ENCODE measurements around the gene PDCD6IP.
A peak's percentile ranks its signal among the peaks of the same experiment; 100 is the strongest.
"Not testable (repeated sequence)": the region's sequence is repeated elsewhere in the genome, so short reads cannot be mapped to it uniquely, and the experiment has no call there.

The PDCD6IP gene

DNA sequence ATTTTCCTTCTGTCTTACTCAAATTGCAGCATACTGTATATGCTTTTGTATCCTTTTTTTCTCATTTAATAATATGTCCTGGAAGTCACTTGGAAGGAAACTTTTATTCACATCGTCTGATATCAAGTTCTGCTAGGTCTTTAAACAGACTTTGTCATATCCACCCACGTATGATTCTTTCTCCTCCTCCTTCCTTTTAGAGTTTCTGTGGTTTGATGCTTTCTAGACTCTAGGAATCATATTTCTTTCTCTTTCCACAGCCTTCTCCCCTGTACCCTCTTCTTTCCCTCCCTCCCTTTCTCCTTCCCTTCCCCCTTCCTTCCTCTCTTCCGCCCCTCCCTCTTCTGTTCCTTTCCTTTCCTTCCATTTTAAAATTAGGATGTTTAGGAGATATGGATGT lies 52.2 kb downstream of the PDCD6IP start:
- DNase-seq (ENCODE audit: low read depth), result not testable (repeated sequence)

DNA sequence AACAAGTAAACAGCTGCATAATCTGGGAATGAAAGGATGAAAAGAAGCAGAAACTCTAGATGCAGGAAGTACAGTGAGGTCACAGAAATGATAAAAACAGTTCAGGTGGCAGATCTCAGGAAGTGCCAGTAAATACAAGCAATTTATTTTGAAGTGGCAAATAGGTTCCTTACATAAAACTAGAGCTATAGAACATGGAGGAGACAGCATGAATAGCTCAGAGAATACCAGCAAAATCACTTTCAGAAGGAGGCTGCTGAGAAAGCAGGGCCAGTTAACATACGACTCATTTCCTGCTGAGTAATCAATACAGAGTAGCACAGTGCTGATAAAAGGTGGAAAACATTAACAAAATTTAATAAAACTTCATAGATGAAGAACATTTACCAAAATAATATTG lies 57.0 kb downstream of the PDCD6IP start:
- peak; percentile 17 for DNase-seq (ENCODE audit: low read depth)

DNA sequence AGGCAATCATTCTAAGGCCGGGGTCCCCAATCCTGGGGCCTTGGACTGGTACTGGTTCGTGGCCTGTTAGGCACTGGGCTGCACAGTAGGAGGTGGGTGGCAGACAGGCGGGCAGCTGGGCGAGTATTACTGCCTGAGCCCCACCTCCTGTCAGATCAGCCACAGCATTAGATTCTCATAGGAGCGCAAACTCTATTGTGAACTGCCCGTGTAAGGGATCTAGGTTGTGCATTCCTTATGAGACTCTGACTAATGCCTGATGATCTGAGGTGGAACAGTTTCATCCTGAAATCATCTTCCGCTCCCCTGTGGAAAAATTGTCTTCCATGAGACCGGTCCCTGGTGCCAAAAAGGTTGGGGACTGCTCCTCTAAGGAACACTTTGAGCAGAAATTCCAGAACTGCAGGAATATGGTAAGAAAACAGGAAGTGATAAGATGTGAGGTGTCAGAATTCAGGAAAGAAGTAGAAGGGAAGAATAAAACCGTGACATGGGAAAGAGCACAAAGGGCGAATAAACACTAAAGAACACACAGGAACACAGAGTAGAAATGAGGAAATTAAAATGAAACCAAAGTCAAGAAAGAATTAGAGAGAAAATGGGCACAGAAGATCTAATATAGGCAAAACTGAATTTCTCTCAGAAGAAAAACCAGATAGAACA lies 57.6 kb downstream of the PDCD6IP start:
- DNase-seq (ENCODE audit: low read depth), result peak; percentile 11

DNA sequence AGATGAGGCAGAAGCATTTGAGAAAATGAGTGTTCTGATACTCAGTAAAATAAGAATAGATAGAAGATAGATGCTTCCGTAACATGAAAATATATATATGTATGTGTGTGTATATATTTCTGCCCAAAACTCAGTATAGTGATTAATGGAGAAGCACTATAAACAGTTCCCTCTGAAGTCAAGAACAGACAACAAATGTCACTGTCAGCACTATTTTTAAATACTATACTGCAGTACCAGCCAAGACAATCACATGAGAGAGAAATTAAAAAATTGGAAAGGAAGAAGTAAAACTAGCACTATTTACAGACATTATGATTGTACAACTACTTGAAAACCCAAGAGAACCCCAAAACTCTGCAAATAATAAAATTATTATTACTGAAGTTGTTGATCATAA lies 59.3 kb downstream of the PDCD6IP start:
- not testable (repeated sequence) for DNase-seq (ENCODE audit: low read depth)

DNA sequence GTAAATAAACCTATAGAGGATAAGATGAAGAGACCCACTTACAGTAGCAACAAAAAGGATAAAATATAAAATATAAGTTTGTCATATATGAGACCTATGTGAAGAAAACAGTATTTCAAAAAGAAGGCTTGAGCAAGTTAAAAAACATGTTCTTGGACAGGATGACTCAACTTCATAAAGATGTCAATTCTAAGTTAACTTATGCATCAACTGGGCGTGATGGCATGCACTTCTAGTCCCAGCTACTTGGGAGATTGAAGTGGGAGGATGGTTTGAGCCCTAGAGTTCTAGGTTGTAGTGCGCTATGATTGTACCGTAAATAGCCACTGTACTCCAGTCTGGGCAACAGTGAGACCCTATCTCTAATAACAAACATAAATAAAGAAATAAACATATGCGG lies 59.7 kb downstream of the PDCD6IP start:
- peak; percentile 46 for DNase-seq (ENCODE audit: low read depth)

DNA sequence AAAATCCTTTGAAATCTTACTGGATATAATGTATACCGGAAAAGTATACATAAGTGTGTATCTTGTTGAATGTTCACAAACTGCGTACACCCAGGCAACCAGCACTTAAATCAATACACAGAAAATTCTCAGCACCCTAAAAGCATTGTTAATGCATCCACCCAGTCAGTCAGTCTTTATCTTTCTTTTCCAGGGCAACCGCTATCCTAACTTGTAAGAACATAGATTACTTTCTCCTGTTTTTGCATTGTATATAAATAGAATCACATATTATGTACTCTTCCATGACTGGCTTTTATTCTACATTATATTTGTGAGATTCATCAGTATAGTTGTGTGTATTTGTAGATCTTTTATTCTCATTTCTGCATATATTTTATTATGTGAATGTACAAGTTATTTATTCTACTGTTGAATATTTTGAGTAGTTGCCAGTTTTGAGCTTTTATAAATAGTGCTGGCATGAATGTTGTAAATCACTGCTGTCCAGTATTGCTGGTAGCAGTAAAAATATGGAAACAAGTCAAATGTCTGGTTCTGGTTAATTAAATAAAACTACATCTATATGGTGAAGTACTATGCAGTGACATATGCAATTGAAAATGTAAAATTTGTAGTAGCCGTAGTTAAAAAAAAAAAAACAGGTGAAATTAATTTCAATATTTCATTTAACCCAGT lies 62.1 kb downstream of the PDCD6IP start:
- no peak for DNase-seq (ENCODE audit: low read depth)

DNA sequence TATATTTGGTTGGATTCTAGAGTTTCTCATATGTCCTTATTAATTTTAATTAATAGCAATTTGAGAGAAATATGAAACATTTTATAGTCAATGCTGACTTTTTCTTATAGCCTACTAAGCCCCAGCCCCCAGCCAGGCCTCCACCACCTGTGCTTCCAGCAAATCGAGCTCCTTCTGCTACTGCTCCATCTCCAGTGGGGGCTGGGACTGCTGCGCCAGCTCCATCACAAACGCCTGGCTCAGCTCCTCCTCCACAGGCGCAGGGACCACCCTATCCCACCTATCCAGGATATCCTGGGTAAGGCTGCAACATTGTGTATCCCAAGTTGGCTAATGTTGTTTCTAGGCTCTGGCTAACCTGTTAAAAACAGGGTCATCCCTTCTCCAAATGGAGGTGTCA lies 66.7 kb downstream of the PDCD6IP start:
- DNase-seq (ENCODE audit: low read depth), result no peak

DNA sequence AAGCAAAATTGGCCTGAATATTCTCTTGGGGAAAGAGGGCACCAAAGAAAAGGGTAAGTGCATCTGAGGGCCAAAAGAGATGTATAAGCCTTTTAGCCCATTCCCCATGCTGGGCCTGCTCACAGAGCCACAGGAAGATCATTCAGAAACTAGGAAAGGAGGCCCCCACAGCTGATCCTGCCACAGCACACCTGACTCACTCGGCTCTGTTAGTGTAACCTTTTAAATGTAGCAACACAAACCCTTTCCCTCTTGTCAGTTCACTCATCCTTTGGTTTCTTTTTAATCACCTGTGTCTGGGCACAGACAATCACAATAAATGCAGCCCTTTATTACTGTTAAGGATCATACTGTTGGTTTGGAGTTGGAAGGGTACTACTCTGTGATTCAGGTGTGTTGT lies 69.9 kb downstream of the PDCD6IP start:
- no peak for DNase-seq (ENCODE audit: low read depth)

DNA sequence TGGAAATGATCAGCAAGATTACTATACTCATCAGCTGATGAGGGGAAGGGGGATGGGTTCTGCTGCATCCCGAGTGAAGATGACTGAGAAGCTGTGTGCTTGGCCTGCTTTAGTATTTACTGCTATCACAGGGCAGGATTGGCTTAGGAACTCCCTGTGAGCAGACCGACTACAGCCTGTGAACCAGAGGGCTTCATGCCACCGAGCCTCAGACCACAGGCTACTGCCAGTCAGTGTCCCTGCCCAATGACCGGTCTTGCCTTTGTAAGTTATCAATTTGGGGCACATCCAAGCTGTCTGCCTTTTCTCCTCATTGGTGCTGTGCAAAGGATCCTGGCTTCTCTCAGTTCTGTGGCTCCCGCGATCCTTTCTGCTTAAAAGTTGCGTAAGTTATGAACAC lies 71.5 kb downstream of the PDCD6IP start:
- DNase-seq (ENCODE audit: low read depth), result no peak

DNA sequence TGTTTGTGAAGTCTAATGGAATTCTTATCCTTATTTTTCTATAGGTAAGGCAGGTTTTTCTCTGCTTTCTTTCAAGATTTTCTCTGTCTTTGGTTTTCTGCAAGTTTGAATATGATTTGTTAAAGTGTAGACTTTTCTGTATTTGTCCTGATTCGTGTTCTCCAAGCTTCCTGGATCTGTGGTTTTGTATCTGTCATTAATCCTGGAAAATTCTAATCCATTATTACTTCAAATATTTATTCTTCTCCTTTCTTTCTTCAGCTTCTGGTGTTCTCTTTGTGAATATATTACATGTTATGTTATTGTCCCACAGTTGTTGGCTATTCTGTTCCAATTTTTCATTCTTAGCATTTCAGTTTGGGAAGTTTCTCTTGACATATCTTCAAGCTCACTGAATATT lies 76.4 kb downstream of the PDCD6IP start:
- DNase-seq (ENCODE audit: low read depth), result no peak

DNA sequence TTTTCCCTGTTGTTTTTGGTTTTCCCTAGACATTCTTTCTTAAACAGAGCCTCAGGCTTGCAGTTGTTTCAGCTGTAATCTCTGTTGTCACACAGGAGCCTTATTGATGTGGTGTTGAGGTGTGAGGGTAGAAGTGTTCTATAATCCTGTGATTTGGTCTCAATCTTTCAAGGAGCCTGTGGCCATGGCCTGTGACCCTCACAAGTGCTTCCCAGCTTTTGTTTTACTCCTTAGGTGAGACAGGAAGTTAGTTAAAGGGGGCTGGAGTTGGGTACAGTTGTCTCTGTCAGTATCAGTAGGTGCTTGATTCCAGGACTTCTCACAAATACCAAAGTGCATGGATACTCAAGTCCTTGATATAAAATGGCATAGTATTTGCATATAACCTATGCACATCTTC lies 77.2 kb downstream of the PDCD6IP start:
- DNase-seq (ENCODE audit: low read depth), result no peak

DNA sequence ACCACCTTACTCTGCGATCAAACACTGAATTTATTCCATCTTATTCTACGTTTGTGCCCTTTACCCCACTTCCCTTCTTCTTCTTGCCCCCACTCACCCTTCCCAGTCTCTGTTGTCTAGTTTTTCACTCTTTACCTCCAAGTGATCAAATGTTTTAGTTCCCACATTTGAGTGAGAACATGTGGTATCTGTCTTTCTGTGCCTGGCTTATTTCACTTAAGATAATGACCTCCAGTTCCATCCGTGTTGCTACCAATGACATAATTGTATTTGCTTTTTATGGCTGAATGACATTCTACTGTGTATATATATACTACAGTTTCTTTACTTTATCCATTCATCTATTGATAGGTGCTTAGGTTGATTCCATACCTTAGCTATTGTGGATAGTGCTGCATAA lies 78.8 kb downstream of the PDCD6IP start:
- no peak for DNase-seq (ENCODE audit: low read depth)

DNA sequence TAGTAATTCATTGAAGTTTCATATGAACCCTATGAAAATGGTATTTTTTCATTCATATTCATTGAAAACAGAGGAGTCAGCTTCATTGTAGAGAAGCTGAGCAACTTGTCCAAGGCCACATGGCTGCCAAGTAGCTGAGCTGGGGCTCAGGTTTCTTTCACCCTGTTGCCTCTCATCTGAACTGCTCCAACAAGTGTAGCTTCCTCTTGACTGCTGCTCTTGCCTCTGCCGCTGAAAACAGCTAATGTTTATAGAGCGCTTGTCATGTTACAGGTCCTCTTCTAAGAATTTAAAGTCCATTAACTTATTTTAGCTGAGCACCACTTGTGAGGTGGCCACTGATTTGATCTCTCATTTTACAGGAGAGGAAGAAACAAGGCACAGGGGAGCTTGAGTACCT lies 81.1 kb downstream of the PDCD6IP start:
- no peak for DNase-seq (ENCODE audit: low read depth)

DNA sequence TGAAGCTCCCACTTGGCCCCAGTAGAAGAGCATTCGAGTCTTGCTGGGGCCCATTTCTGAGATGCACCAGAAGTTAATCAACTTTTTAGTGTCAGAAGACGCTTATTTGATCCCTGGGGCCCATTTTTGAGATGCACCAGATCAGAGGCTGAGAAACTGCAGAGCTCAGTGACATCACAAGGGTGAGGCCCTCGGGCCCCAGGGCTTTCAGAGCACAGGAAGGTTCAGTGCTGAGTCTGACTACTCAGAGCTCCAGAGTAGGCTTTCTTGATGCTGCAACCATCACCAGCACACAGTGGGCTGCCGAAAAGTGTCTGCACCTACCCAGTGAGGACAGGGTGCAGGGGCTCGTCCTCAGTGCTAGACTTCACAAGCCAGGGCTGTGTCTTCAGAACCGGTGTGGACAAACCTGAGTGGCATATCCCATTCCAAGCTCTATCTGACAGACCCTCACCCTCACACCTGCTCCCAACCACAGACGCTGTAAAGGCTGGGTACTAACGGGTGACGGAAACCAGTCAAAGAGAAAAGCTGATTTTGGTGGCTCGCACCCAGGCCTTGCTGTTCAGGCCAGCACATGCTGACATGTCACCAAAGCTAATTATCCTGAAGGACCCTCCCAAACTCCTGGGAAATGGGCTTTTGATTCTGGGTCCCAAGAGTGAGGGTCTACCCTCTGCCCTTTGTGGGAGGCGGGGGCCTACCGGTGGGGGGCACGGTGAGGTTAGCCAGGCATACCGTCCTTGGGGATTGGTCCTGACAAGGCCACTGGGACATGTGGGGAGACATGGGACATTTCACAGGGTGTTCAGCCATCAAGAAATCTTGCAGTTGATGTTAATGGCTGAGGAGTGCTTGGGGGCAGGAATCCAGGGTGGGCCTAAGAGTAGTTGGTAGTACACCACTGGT lies 83.0 kb downstream of the PDCD6IP start:
- DNase-seq (ENCODE audit: low read depth), result no peak

DNA sequence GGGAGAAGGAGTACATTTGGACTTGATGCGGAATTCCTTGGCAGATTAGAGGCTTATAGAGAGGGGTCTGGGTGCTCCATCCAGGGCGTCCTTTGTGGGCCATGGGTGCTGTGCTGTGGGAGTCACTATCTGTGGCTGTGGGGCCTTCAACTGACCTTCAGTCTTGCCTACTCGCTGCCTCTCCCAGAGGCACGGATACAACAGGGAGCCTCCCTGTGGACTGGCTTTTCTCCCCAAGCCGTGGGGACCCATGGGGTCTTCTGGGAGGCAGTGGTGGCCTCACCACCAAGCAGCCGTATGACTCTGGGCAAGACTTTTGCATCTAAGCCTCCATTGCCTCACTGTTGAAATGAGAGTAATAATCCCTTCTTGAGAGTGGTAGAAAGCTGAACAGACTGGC lies 83.9 kb downstream of the PDCD6IP start:
- DNase-seq (ENCODE audit: low read depth), result no peak

DNA sequence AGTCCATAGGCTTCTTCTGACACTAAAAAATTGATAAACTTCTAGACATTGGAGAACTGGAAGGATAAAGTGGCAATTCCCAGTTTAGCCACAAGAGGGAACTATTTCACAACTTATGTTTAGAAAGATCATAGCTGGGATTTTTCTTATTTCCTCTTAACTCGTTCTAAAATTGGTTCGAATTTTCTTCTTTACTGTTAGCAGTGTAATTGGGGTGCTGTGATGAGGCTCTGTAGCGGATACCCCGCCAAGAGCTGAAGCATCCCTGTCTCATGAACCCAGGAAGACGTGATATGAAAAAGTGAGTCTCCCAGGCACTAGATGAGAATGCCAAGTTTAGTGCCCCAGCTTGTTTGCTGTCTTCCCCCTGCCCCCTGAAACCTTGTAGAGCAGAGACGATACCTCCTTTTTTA lies 85.1 kb downstream of the PDCD6IP start:
- DNase-seq (ENCODE audit: low read depth), result peak; percentile 53

DNA sequence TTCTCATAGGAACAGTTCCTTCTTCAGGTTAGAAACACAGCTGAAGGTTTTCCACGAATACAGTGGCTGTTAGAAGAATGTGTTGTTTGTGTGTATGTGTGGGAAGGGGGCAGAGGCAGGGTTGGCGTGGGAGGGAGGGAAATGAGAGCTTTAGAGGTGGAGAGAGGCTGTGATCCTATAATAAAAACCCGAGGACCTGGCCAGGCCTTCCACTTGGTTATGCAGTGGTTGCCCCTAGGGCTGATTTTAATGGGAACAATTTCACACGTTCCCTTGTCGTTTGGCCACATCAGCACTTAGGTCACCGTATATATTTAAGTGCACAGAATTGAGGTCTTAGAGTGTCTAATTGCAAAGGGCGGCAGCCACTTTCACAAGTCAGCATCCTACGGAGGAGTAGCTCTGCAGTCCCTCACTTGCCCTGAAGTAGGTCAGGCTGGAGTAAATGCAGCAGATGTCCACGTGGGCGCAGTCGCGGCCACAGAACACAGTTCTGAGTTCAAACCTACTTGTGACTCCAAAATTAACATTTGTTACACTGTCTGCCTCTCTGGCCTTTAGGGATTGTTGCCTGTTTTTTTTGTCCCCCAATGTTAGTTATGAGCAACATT lies 85.6 kb downstream of the PDCD6IP start:
- DNase-seq (ENCODE audit: low read depth), result peak; percentile 53

DNA sequence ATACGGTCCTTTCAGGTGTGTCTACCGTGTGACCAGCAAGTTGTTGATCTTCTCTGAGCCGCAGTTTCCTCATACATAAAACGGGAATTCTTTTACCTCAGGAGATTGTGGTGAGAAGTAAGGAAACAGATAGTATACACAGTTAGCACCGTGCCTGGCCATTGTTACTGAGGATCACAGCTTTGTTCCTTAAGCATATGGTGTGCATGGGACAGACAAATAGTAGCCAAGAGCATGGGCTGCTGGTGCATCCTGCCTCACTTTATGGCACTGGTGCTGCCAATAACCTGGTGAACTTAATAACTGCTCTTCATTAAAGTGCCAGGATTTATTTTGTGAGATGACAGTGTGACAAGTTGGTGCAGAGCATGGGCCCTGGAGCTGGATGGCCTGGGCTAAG lies 86.3 kb downstream of the PDCD6IP start:
- no peak for DNase-seq (ENCODE audit: low read depth)

DNA sequence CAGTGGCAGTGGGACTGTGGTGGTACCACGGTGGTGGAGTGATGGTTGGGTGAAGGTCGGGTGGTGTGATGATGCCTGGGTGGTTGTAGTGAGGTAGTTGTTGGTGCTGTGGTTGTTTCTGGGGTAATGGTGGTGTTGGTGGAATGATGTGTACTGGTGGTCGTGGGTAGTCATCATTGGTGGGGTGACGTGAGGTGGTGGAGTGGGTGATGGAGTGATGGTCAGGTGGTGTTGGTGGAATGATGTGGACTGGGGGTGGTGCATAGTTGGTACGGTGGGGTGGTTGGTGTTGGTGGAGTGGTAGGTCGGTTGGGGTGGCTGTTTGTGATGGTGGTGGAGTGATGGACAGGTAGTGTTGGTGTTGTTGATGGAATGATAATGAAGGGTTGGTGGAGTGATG lies 87.1 kb downstream of the PDCD6IP start:
- DNase-seq (ENCODE audit: low read depth), result no peak

DNA sequence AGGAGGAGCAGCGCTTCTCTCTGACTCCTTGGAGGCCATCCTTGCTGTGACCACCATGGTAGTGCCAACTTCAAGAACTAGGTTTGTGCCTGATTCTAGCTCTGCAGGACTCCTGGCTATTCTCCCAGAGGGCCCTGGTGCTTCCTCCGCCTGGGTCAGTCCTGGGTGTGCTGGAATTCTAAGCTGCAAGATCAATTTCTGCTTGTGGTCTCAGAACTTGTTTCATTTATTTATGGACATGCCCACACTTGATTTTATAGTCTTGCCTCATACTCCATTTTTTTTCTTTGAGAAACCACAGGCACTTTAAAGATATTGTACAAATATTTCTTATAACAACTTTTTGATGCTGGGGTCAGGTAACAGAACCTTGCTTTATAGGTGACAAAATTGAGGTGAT lies 87.6 kb downstream of the PDCD6IP start:
- peak; percentile 19 for DNase-seq (ENCODE audit: low read depth)

DNA sequence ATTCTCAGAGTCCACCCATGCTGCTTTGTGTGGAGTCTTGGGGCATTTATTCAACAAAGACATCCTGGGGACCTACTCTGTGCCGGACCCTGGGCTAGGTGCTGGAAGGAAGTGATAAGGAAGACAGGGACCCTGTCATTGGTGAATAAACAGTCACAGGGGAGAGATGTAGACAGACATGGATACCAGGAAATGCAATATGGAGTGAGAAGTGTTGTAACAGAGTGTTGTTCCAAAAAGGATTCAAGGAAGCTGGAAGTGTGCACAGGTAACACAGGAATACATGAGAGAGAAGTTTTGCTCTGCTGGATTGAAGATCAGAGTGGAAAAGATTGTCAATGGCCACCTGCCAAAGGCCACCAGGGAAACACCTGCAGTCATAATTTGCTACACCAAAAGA lies 89.0 kb downstream of the PDCD6IP start:
- DNase-seq (ENCODE audit: low read depth), result no peak

DNA sequence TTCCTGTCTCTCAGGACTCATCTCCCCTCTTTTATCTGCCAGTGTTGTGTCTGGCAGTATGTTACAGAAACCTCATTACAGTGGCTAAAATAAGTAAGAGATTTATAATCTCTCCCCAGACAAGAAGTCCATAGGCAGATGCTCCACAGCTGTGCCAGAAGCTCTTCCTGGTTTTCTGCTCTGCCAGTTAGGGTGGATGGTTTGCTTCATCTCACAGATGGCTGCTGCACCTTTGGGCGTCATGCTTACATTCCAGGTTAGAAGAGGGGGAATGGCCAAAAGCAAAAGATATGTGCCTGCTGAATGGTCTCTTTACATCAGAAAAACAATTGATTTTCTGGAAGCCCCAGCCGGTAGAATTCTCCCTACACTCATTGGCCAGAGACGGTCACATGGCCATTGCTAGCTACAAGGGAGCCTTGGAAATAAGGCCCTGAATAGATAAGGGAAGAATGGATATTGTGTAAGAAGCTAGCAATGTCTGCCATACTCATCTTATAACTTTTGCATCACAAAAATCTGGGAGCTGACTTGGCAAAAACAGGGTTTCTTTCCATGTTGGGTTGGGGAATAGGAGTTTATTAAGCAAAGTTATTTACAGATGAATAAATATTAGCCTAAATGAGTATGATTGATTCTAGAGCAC lies 91.1 kb downstream of the PDCD6IP start:
- no peak for DNase-seq (ENCODE audit: low read depth)
